NT2/D1 (cell line): ENCODE data around the gene VTCN1.

ENCODE experiments used
- SUZ12 ChIP-seq: IDR thresholded peaks from 2 replicates; pipeline ENCODE4 v1.6.1; 2011; ENCODE audit not compliant: insufficient read length, insufficient read depth; ENCODE audit errors: extremely low read depth
- ZNF274 ChIP-seq: IDR thresholded peaks from 2 replicates; pipeline ENCODE4 v1.6.1; 2011; ENCODE audit warnings: mild to moderate bottlenecking, low read depth, low read length

- TF ChIP-seq ZNF274 (no peak), SUZ12 (no peak)
Measured at GRCh38 chr1:117209094-117209493, 1.6 kb downstream of the VTCN1 start.
